Calu3 (cell line): Measurements from ENCODE around the gene ATG7. TPM values are rescaled to one million over a fixed set of nuclear protein-coding genes. Genes with fewer than 3 reads are reported as not detected.

Experiments used
- BruUV-seq: library from RNA; stranded (reverse); fragments of 400-500 nt; replicated peaks from 2 replicates; lab custom pipeline; 2021; lab: Mats Ljungman, UMichigan
- CTCF ChIA-PET: fragments of 300-600 bp; sonication (Branson Sonifier 250); formaldehyde crosslinking; loops from one replicate; lab custom pipeline; 2022; ENCODE audit warnings: antibody characterized with exemption; lab: Charles Lee
- DNase-seq: peaks from one replicate; pipeline ENCODE4 v3.0.0; 2022
- H3K27ac Mint-ChIP-seq: one replicate; pipeline ENCODE4 v1.8.0; 2022; ENCODE audit warnings: mixed read lengths; ENCODE audit not compliant: unreplicated experiment
- H3K27me3 Mint-ChIP-seq: one replicate; pipeline ENCODE4 v1.8.0; 2022; ENCODE audit warnings: mixed read lengths; ENCODE audit not compliant: unreplicated experiment
- H3K36me3 Mint-ChIP-seq: one replicate; pipeline ENCODE4 v1.8.0; 2022; ENCODE audit warnings: mild to moderate bottlenecking, moderate library complexity, mixed read lengths; ENCODE audit not compliant: insufficient read depth, unreplicated experiment
- H3K4me1 Mint-ChIP-seq: one replicate; pipeline ENCODE4 v1.8.0; 2022; ENCODE audit warnings: mild to moderate bottlenecking, low read depth, mixed read lengths; ENCODE audit not compliant: unreplicated experiment
- H3K4me3 Mint-ChIP-seq: one replicate; pipeline ENCODE4 v1.8.0; 2022; ENCODE audit warnings: mild to moderate bottlenecking, low read depth, moderate library complexity, mixed read lengths; ENCODE audit not compliant: unreplicated experiment
- H3K9me3 Mint-ChIP-seq: one replicate; pipeline ENCODE4 v1.8.0; 2022; ENCODE audit warnings: low read depth, mixed read lengths; ENCODE audit not compliant: unreplicated experiment
- intact Hi-C: fragments of 100-400 bp; cut with micrococcal nuclease; formaldehyde crosslinking; loops from one replicate; pipeline ENCODE4 v1.10.0; 2022; ENCODE audit not compliant: unreplicated experiment
- total RNA-seq: library from RNA; stranded (reverse); gene quantifications from 2 replicates; pipeline ENCODE4 v1.2.3, GENCODE V29; 2022
- TF ChIP-seq, protein P1 (sequence below): fragments of 200-600 bp; IDR thresholded peaks from one replicate; pipeline ENCODE4 v1.8.0; 2022; ENCODE audit warnings: antibody characterized with exemption; ENCODE audit not compliant: unreplicated experiment

ATG7 gene
- total RNA-seq, 1 experiment from 2014 or later, result 37.3 TPM

DNA sequence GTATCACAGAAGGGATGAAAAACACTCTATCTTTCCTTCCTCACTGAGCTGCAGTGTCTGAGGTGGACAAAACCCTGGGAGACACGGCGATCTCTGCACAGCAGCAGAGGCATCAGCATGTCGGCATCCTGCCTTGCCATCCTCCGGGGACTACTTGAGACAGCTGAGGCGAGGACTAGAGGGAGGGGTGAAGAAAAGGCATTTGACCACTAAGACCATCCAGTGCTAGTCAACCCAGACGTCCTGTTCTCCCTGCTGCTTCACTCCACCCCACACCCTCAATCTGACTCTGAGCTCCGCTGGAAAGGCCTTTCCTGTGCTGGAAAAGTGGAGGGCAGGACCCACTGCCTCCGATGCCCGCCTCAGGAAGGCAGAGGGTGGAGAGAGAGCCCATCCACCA is 304.3 kb downstream of the ATG7 start:
- CTCF ChIA-PET, result no interaction called here
- Mint-ChIP-seq H3K4me3 (no peak overlapping the region), H3K27ac (no peak overlapping the region), H3K27me3 (no peaks in the 10 kb centered on the region), H3K4me1 (peaks cover 16% of the 10 kb centered on the region), H3K36me3 (peaks cover 21% of the 10 kb centered on the region), H3K9me3 (no peaks in the 10 kb centered on the region)
- intact Hi-C loops, result no loop called here
- BruUV-seq, result no TSS peak
- DNase-seq, result no peak
- TF ChIP-seq, protein P1, sequence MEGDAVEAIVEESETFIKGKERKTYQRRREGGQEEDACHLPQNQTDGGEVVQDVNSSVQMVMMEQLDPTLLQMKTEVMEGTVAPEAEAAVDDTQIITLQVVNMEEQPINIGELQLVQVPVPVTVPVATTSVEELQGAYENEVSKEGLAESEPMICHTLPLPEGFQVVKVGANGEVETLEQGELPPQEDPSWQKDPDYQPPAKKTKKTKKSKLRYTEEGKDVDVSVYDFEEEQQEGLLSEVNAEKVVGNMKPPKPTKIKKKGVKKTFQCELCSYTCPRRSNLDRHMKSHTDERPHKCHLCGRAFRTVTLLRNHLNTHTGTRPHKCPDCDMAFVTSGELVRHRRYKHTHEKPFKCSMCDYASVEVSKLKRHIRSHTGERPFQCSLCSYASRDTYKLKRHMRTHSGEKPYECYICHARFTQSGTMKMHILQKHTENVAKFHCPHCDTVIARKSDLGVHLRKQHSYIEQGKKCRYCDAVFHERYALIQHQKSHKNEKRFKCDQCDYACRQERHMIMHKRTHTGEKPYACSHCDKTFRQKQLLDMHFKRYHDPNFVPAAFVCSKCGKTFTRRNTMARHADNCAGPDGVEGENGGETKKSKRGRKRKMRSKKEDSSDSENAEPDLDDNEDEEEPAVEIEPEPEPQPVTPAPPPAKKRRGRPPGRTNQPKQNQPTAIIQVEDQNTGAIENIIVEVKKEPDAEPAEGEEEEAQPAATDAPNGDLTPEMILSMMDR, result no peak

DNA sequence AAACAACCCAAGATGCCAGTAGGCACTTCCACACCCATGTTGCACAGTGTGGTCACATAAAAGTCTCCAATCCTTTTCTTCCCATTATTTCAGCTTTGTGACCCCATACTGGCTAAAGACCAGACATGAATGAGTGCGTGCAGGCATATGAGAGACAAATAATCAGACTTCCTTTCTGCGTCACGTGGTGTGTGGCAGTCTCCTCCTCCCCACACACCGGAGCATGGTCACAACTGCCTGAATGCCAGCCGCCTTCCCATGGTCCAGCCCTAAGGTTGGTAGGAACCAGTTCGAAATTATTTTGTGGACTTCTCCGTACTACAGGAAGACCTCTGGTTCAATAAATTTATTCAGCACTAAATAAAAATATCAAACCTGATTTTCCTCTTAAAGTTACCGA is 306.0 kb downstream of the ATG7 start:
- CTCF ChIA-PET, result no interaction called here
- Mint-ChIP-seq H3K27ac (no peak overlapping the region), H3K27me3 (no peaks in the 10 kb centered on the region), H3K9me3 (no peaks in the 10 kb centered on the region), H3K4me1 (peaks cover 33% of the 10 kb centered on the region), H3K36me3 (peaks cover 28% of the 10 kb centered on the region), H3K4me3 (no peak overlapping the region)
- no TSS peak for BruUV-seq
- TF ChIP-seq, protein P1, result no peak
- intact Hi-C loops, result no loop called here
- no peak for DNase-seq

DNA sequence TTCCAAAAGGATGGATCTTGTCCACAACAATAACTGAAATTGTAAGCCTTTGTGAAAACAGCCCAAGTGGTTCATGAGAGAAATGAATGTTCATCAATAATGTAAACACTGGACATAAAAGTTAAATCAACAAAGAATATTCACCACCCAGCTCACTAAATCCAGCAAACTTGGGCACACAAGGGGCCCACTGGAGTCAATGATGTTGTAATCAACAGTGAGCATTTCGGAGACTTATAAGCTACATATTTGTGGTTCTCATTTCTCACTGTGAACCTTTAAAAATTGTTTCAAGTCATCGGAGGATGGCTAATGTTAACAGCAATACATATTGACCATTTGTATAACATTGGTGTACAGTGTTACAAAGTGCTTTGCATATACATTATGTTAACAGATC is 308.4 kb downstream of the ATG7 start:
- CTCF ChIA-PET, result interaction anchor here (1.1 kb wide), 1 partner anchor 11 kb away, joined by 4 read pairs; no protein-coding TSS in a partner anchor
- H3K27ac Mint-ChIP-seq, result no peak overlapping the region

DNA sequence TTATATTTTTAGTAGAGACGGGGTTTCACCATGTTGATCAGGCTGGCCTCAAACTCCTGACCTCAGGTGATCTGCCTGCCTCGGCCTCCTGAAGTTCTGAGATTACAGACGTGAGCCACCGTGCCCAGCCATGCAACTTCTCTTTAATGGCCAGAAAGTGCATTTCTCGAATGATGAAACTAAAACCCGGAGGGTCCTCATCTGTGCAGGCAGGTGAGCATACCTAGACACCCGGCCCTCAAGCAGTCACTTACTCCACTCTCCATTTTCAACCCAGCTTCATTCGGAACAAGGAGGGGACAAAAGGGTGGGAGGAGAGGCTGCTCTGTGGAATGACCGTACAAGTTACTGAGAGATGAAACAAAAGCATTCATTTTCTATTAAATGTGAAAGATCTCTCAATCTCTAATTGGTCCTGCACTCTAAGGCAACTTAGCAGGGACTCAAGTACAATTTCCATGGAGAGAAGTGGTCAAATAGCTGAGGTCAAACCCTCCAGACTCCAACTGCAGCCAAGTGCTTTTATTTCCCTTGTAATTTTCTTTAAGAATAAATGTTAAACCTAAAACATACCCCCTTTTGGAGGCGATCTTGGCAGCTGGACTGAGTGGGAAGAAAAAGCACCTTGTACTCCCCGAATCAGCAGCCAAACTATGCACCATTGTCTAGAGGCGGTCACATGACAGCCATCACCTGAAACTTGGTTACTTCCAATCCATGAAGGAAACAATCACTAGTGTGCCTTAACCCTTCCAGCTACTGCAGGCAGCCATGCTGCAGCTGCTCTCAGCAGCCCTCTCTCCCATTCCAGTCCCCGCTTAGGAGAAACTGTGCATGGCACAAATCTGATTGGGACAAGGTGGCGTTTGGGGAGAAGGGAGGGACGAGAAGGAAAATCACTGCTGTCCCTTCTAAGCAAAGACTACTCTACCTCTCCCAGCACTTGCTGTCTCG is 309.3 kb downstream of the ATG7 start:
- Mint-ChIP-seq H3K9me3 (no peaks in the 10 kb centered on the region), H3K4me1 (peaks cover 62% of the 10 kb centered on the region), H3K27me3 (no peaks in the 10 kb centered on the region), H3K4me3 (peak overlapping the region; percentile 75), H3K36me3 (peaks cover 19% of the 10 kb centered on the region), H3K27ac (peak overlapping the region; percentile 67)
- TSS peak; percentile 52 for BruUV-seq
- TF ChIP-seq, protein P1, result no peak
- CTCF ChIA-PET, result interaction anchor here (1.1 kb wide), 1 partner anchor 10 kb away, joined by 4 read pairs; no protein-coding TSS in a partner anchor
- intact Hi-C loops, result loop anchor here (1.0 to 5.0 kb wide), 2 partner anchors 10 to 61 kb away; partner anchors contain the start of gene VGLL4
- peak; percentile 23 for DNase-seq

More for the DNA sequence above, 308.4 kb downstream of the ATG7 start:
- H3K4me3 Mint-ChIP-seq, result peak overlapping the region; percentile 75
- H3K27me3 Mint-ChIP-seq, result no peaks in the 10 kb centered on the region
- peaks cover 19% of the 10 kb centered on the region for H3K36me3 Mint-ChIP-seq
- no peak for DNase-seq
- TF ChIP-seq, protein P1, result no peak
- no TSS peak for BruUV-seq
- no peaks in the 10 kb centered on the region for H3K9me3 Mint-ChIP-seq
- intact Hi-C loops, result loop anchor here (5.0 kb wide), 1 partner anchor 62 kb away; the partner anchor contains the start of gene VGLL4
- H3K4me1 Mint-ChIP-seq, result peaks cover 58% of the 10 kb centered on the region
